GM23338 (cell line): ENCODE data around the gene CBX2. TPM values are rescaled to one million over a fixed set of nuclear protein-coding genes. Genes with fewer than 3 reads are reported as not detected.

Source experiments
- ATAC-seq: fragments of 200-7000 bp; cut with Tn5 transposase; 3 replicates; pipeline ENCODE4 v1.9.1; 2020
- DNase-seq: peaks from one replicate; pipeline ENCODE4 v3.0.0-alpha.2; 2015; ENCODE audit warnings: low spot score
- H2AFZ ChIP-seq: fragments of 200-600 bp; sonication (generic); 2 replicates; pipeline ENCODE4 v1.8.0; 2016; ENCODE audit warnings: antibody characterized with exemption, mild to moderate bottlenecking, moderate library complexity
- H3F3A ChIP-seq: fragments of 200-600 bp; sonication (generic); replicated peaks from 2 replicates; pipeline ENCODE4 v1.8.0; 2017; ENCODE audit warnings: antibody characterized with exemption, mixed run types, low read depth
- H3K27ac ChIP-seq: fragments of 200-600 bp; sonication (generic); 2 replicates; pipeline ENCODE4 v1.6.1; 2016; ENCODE audit warnings: low read depth
- H3K27me3 ChIP-seq: fragments of 200-600 bp; sonication (generic); 2 replicates; pipeline ENCODE4 v1.8.0; 2016; ENCODE audit warnings: mild to moderate bottlenecking, mixed run types, moderate library complexity; ENCODE audit not compliant: insufficient read depth
- H3K36me3 ChIP-seq: fragments of 200-600 bp; sonication (generic); 2 replicates; pipeline ENCODE4 v1.8.0; 2016; ENCODE audit warnings: mild to moderate bottlenecking; ENCODE audit not compliant: insufficient read depth
- H3K4me1 ChIP-seq: fragments of 200-600 bp; sonication (generic); 2 replicates; pipeline ENCODE4 v1.8.0; 2016; ENCODE audit warnings: mild to moderate bottlenecking, moderate library complexity; ENCODE audit not compliant: insufficient read depth
- H3K4me2 ChIP-seq: fragments of 200-600 bp; sonication (generic); 2 replicates; pipeline ENCODE4 v1.7.1; 2017; ENCODE audit warnings: mixed run types
- H3K4me3 ChIP-seq: fragments of 200-600 bp; sonication (generic); 2 replicates; pipeline ENCODE4 v1.6.1; 2016; ENCODE audit warnings: mixed run types
- H3K79me2 ChIP-seq: fragments of 200-600 bp; sonication (generic); replicated peaks from 2 replicates; pipeline ENCODE4 v1.8.0; 2017; ENCODE audit warnings: mild to moderate bottlenecking; ENCODE audit not compliant: insufficient read depth
- H3K9me2 ChIP-seq: fragments of 200-600 bp; sonication (generic); 2 replicates; pipeline ENCODE4 v1.8.0; 2017; ENCODE audit not compliant: insufficient read depth
- H4K20me1 ChIP-seq: fragments of 200-600 bp; sonication (generic); replicated peaks from 2 replicates; pipeline ENCODE4 v1.8.0; 2017; ENCODE audit warnings: mild to moderate bottlenecking; ENCODE audit not compliant: insufficient read depth
- H3K27ac Mint-ChIP-seq: 2 replicates; pipeline ENCODE4 v1.8.0; 2020; ENCODE audit warnings: inconsistent platforms, mild to moderate bottlenecking, moderate library complexity, mixed read lengths
- H3K27me3 Mint-ChIP-seq: 3 replicates; pipeline ENCODE4 v1.8.0; 2022; ENCODE audit warnings: low read depth, mild to moderate bottlenecking, moderate library complexity, mixed read lengths, inconsistent platforms; ENCODE audit not compliant: insufficient read depth, poor library complexity
- H3K36me3 Mint-ChIP-seq: 3 replicates; pipeline ENCODE4 v1.8.0; 2021; ENCODE audit warnings: low read depth, mild to moderate bottlenecking, inconsistent platforms, moderate library complexity, mixed read lengths
- H3K4me1 Mint-ChIP-seq: 3 replicates; pipeline ENCODE4 v1.8.0; 2020; ENCODE audit warnings: mild to moderate bottlenecking, inconsistent platforms, mixed read lengths
- H3K4me3 Mint-ChIP-seq: 3 replicates; pipeline ENCODE4 v1.8.0; 2021; ENCODE audit warnings: moderate library complexity, mild to moderate bottlenecking, inconsistent platforms, mixed read lengths
- H3K9me3 Mint-ChIP-seq: 3 replicates; pipeline ENCODE4 v1.8.0; 2020; ENCODE audit warnings: moderate library complexity, mild to moderate bottlenecking, inconsistent platforms, mixed read lengths
- ETS1 ChIP-seq: IDR thresholded peaks from 2 replicates; pipeline ENCODE4 v1.6.1; 2016; ENCODE audit warnings: antibody characterized with exemption
- EZH2 ChIP-seq: fragments of 200-600 bp; sonication (generic); IDR thresholded peaks from one replicate; pipeline ENCODE4 v1.8.0; 2017; ENCODE audit warnings: antibody characterized with exemption, mild to moderate bottlenecking, low read depth; ENCODE audit not compliant: unreplicated experiment
- EZH2phosphoT487 ChIP-seq: fragments of 200-600 bp; sonication (generic); IDR thresholded peaks from one replicate; pipeline ENCODE4 v1.8.1; 2018; ENCODE audit warnings: antibody characterized with exemption; ENCODE audit not compliant: unreplicated experiment
- POLR2AphosphoS5 ChIP-seq: IDR thresholded peaks from 2 replicates; pipeline ENCODE4 v1.6.1; 2016; ENCODE audit warnings: antibody characterized with exemption, low read depth
- REST ChIP-seq: IDR thresholded peaks from one replicate; pipeline ENCODE4 v1.6.1; 2018; ENCODE audit warnings: antibody characterized with exemption; ENCODE audit not compliant: unreplicated experiment
- ZNF114 ChIP-seq: fragments of 250-450 bp; sonication (Bioruptor Pico); IDR thresholded peaks from 2 replicates; pipeline ENCODE4 v1.5.0; 2020; ENCODE audit warnings: mild to moderate bottlenecking, moderate library complexity
- ZNF331 ChIP-seq: fragments of 250-450 bp; sonication (Bioruptor Pico); IDR thresholded peaks from 2 replicates; pipeline ENCODE4 v1.5.0; 2020; ENCODE audit warnings: low read depth, mild to moderate bottlenecking, moderate library complexity
- ZNF462 ChIP-seq: fragments of 250-450 bp; sonication (Bioruptor Pico); IDR thresholded peaks from 2 replicates; pipeline ENCODE4 v1.5.0; 2020; ENCODE audit warnings: mild to moderate bottlenecking, moderate library complexity
- polyA plus RNA-seq: library from polyadenylated mRNA; unstranded; fragments of >200 nt; fragmentation: Nextera tagmentation; extraction: Ambion mirVana; gene quantifications from 2 replicates; pipeline ENCODE4 v1.2.1, GENCODE V29; 2016
- total RNA-seq: library from RNA; depleted of rRNA; stranded (reverse); fragments of >200 nt; shearing (Covaris generic); gene quantifications from 2 replicates; pipeline ENCODE4 v1.2.3, GENCODE V29; 2014

The CBX2 gene
- total and polyA plus RNA-seq, 2 experiments from 2014 or later, result 26.6 to 114 TPM

GRCh38 chr17:79761894-79762589 lies 15.9 kb upstream of the CBX2 start (continued):
- no peak for TF ChIP-seq ZNF462
- no peak for TF ChIP-seq ZNF114
- no peak for TF ChIP-seq ETS1

GRCh38 chr17:79765708-79766107 lies 12.2 kb upstream of the CBX2 start:
- no peaks in the 10 kb centered on the region; the same call in 2 of the 3 replicates for H3K9me3 Mint-ChIP-seq
- no peaks in the 10 kb centered on the region for H3K36me3 ChIP-seq
- DNase-seq (no peak), ATAC-seq (no peak)
- H3K36me3 Mint-ChIP-seq, result no peaks in the 10 kb centered on the region
- H3K4me3 ChIP-seq, result no peak overlapping the region
- no peaks in the 10 kb centered on the region for H3F3A ChIP-seq
- H2AFZ ChIP-seq, result no peak overlapping the region
- H3K27me3 ChIP-seq, result no peaks in the 10 kb centered on the region
- H3K4me3 Mint-ChIP-seq, result no peak overlapping the region
- no peak overlapping the region for H3K4me2 ChIP-seq
- no peaks in the 10 kb centered on the region for H4K20me1 ChIP-seq
- H3K27me3 Mint-ChIP-seq, result peaks cover 7% of the 10 kb centered on the region
- no peaks in the 10 kb centered on the region for H3K4me1 ChIP-seq
- H3K9me2 ChIP-seq, result no peaks in the 10 kb centered on the region
- H3K4me1 Mint-ChIP-seq, result no peaks in the 10 kb centered on the region
- H3K27ac Mint-ChIP-seq, result no peak overlapping the region
- no peaks in the 10 kb centered on the region for H3K79me2 ChIP-seq
- no peak overlapping the region for H3K27ac ChIP-seq
- TF ChIP-seq EZH2phosphoT487 (no peak), POLR2AphosphoS5 (no peak), REST (no peak), ZNF331 (CRISPR knock-in tag) (no peak), EZH2 (no peak)
